ENCODE results near the gene BRMS1L. TPM values are rescaled to one million over a fixed set of nuclear protein-coding genes. Genes with fewer than 3 reads are reported as not detected.

The BRMS1L gene, protein sequence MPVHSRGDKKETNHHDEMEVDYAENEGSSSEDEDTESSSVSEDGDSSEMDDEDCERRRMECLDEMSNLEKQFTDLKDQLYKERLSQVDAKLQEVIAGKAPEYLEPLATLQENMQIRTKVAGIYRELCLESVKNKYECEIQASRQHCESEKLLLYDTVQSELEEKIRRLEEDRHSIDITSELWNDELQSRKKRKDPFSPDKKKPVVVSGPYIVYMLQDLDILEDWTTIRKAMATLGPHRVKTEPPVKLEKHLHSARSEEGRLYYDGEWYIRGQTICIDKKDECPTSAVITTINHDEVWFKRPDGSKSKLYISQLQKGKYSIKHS
- total RNA-seq (2014; rRNA removed; shearing (Covaris generic)), result 11.8 and 19.5 TPM in 2 replicates
- polyA plus RNA-seq (2016; fragmentation: Nextera tagmentation; extraction: Ambion mirVana), result 10.7 and 11.8 TPM in 2 replicates
- long read RNA-seq, partial matches to known transcripts, result 0 of 2 reads
- long read RNA-seq, other reads (novel, unspliced or antisense), result 1 of 2 reads

DNA sequence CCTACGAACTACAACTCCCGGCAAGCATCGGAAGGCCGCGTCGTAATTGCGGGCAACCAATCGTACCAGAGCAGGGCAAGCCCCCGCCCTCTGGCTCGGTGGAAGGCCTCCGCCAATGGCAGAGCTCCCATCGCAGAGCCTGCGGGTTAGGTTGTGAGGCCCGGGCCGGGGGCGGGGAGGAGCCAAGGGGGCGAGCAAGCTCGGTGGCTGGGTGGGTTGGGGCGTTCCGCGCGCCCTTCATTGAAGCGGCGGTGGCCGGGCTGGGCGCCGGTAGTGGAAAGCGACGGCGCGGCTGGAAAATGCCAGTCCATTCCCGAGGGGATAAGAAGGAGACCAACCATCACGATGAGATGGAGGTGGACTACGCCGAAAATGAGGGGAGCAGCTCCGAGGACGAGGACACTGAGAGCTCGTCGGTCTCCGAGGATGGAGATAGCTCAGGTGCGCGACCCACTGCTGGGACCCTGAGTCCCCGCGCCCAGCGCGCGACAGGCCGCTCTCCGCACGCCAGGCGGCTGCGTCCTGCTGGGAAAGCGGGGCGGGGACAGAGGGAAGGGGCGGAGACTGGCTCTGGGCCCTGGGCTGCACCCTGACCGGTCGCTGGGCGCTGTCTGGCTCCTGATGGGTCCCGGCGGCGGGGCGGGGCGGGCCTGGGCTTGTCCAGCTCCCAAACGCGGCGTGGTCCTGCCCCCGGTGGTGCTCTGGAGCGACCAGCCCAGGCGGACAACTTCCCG is at the start of gene BRMS1L:
Gene BRMS1L, plus strand, starts transcription at position 121 of the 734 bp plus-strand sequence. Its CDS starts 179 bp downstream, at position 300.
- H3K4me1 Mint-ChIP-seq, result peaks cover 8% of the 10 kb centered on the region
- peaks cover 3% of the 10 kb centered on the region; the same call in 2 of the 3 replicates for H3K9me3 Mint-ChIP-seq
- H3K4me3 Mint-ChIP-seq, result peak within 1 kb of the TSS; percentile 81
- Histone ChIP-seq H3K9me2 (ENCODE audit: insufficient read depth) (no peaks in the 10 kb centered on the region), H2AFZ (peak within 1 kb of the TSS; percentile 99), H3K4me1 (ENCODE audit: insufficient read depth) (peaks cover 7% of the 10 kb centered on the region), H3K36me3 (ENCODE audit: insufficient read depth) (no peaks in the 10 kb centered on the region), H3F3A (replicated peaks; ENCODE audit: low read depth) (peaks cover 3% of the 10 kb centered on the region; the same call in 1 of the 2 replicates), H3K4me2 (peak within 1 kb of the TSS; percentile 80), H3K27ac (ENCODE audit: low read depth) (peak within 1 kb of the TSS; percentile 92), H3K79me2 (replicated peaks; ENCODE audit: insufficient read depth) (peaks cover 31% of the 10 kb centered on the region), H4K20me1 (replicated peaks; ENCODE audit: insufficient read depth) (no peaks in the 10 kb centered on the region; the same call in 1 of the 2 replicates), H3K4me3 (peak within 1 kb of the TSS; percentile 93), H3K27me3 (ENCODE audit: insufficient read depth) (no peaks in the 10 kb centered on the region)
- H3K36me3 Mint-ChIP-seq (ENCODE audit: low read depth), result peaks cover 2% of the 10 kb centered on the region
- DNase-seq (ENCODE audit: low spot score) (peak; percentile 99), ATAC-seq (peak; percentile 96)
- peak; percentile 95 for TF ChIP-seq POLR2AphosphoS5 (IDR thresholded peaks at IDR 0.05; ENCODE audit: low read depth)
- TF ChIP-seq STAT1 (IDR thresholded peaks at IDR 0.05; ENCODE audit: unreplicated experiment), result no peak
- TF ChIP-seq, protein P1, sequence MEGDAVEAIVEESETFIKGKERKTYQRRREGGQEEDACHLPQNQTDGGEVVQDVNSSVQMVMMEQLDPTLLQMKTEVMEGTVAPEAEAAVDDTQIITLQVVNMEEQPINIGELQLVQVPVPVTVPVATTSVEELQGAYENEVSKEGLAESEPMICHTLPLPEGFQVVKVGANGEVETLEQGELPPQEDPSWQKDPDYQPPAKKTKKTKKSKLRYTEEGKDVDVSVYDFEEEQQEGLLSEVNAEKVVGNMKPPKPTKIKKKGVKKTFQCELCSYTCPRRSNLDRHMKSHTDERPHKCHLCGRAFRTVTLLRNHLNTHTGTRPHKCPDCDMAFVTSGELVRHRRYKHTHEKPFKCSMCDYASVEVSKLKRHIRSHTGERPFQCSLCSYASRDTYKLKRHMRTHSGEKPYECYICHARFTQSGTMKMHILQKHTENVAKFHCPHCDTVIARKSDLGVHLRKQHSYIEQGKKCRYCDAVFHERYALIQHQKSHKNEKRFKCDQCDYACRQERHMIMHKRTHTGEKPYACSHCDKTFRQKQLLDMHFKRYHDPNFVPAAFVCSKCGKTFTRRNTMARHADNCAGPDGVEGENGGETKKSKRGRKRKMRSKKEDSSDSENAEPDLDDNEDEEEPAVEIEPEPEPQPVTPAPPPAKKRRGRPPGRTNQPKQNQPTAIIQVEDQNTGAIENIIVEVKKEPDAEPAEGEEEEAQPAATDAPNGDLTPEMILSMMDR (conservative IDR thresholded peaks at IDR 0.05; ENCODE audit: low read depth in 2 of 2), result no peak
- TF ChIP-seq ZNF331 (CRISPR knock-in tag; IDR thresholded peaks at IDR 0.05; ENCODE audit: low read depth), result no peak
- no peak for TF ChIP-seq JUNB (IDR thresholded peaks at IDR 0.05; ENCODE audit: unreplicated experiment)
- TF ChIP-seq EZH2phosphoT487 (IDR thresholded peaks at IDR 0.05; ENCODE audit: unreplicated experiment), result no peak
- peak; percentile 88 for TF ChIP-seq ETS1 (IDR thresholded peaks at IDR 0.05)
- TF ChIP-seq, protein P2, sequence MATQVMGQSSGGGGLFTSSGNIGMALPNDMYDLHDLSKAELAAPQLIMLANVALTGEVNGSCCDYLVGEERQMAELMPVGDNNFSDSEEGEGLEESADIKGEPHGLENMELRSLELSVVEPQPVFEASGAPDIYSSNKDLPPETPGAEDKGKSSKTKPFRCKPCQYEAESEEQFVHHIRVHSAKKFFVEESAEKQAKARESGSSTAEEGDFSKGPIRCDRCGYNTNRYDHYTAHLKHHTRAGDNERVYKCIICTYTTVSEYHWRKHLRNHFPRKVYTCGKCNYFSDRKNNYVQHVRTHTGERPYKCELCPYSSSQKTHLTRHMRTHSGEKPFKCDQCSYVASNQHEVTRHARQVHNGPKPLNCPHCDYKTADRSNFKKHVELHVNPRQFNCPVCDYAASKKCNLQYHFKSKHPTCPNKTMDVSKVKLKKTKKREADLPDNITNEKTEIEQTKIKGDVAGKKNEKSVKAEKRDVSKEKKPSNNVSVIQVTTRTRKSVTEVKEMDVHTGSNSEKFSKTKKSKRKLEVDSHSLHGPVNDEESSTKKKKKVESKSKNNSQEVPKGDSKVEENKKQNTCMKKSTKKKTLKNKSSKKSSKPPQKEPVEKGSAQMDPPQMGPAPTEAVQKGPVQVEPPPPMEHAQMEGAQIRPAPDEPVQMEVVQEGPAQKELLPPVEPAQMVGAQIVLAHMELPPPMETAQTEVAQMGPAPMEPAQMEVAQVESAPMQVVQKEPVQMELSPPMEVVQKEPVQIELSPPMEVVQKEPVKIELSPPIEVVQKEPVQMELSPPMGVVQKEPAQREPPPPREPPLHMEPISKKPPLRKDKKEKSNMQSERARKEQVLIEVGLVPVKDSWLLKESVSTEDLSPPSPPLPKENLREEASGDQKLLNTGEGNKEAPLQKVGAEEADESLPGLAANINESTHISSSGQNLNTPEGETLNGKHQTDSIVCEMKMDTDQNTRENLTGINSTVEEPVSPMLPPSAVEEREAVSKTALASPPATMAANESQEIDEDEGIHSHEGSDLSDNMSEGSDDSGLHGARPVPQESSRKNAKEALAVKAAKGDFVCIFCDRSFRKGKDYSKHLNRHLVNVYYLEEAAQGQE (IDR thresholded peaks at IDR 0.05; ENCODE audit: unreplicated experiment), result no peak
- TF ChIP-seq NANOG (IDR thresholded peaks at IDR 0.05; ENCODE audit: borderline replicate concordance), result no peak
- TF ChIP-seq CREB1 (CRISPR knock-in tag; IDR thresholded peaks at IDR 0.05; ENCODE audit: low read depth), result peak; percentile 88
- TF ChIP-seq ZNF114 (CRISPR knock-in tag; IDR thresholded peaks at IDR 0.05), result no peak
- peak within 1 kb of the TSS; percentile 91 for H3K27ac Mint-ChIP-seq
- H3K27me3 Mint-ChIP-seq (ENCODE audit: insufficient read depth, low read depth, poor library complexity), result no peaks in the 10 kb centered on the region
